Measurements from ENCODE around the gene ELOF1. TPM values are rescaled to one million over a fixed set of nuclear protein-coding genes. Genes with fewer than 3 reads are reported as not detected.

The ELOF1 gene
- total RNA-seq, 3 donors from 2014 or later, result 82.5 to 91.6 (median 86.4) TPM

Other genes with a start within 250 kb of the ELOF1 start
- gene RAB3D, start 219.6 kb downstream of the ELOF1 start, total RNA-seq, result 1 to 10 TPM; 4.0 to 4.5 (median 4.3) TPM
- gene TMEM205, start 213.0 kb downstream of the ELOF1 start, total RNA-seq, result 10 to 100 TPM; 33.5 to 38.9 (median 33.7) TPM
- gene CCDC159, start 212.7 kb downstream of the ELOF1 start, total RNA-seq, result 10 to 100 TPM; 10.7 to 14.6 (median 11.0) TPM
- gene PLPPR2, start 203.8 kb downstream of the ELOF1 start, total RNA-seq, result 1 to 10 TPM; 2.4 to 4.1 (median 3.8) TPM
- 1 to 10 TPM; 2.0 to 3.1 (median 2.1) TPM for gene SWSAP1, start 184.6 kb downstream of the ELOF1 start, total RNA-seq
- gene EPOR, start 174.9 kb downstream of the ELOF1 start, total RNA-seq, result 1 to 10 TPM; 1.8 to 2.0 (median 1.8) TPM
- under 1 TPM in 2 of 3 donors, not detected in 1; 0.29 to 0.51 TPM for gene RGL3, start 139.9 kb downstream of the ELOF1 start, total RNA-seq
- under 1 TPM in 1 of 3 donors, not detected in 2; 0.11 TPM for gene ODAD3, start 124.1 kb downstream of the ELOF1 start, total RNA-seq
- 100 to 1,000 TPM; 273 to 327 (median 319) TPM for gene PRKCSH, start 123.6 kb downstream of the ELOF1 start, total RNA-seq
- under 1 TPM in 1 of 3 donors, not detected in 2; 0.19 TPM for gene ELAVL3, start 78.2 kb downstream of the ELOF1 start, total RNA-seq
- gene ZNF653, start 53.4 kb downstream of the ELOF1 start, total RNA-seq, result 10 to 100 TPM; 12.3 to 16.9 (median 13.9) TPM
- 10 to 100 TPM; 72.3 to 88.1 (median 81.9) TPM for gene ECSIT, start 30.1 kb downstream of the ELOF1 start, total RNA-seq
- gene CNN1, start 20.4 kb downstream of the ELOF1 start, total RNA-seq, result under 1 TPM in 1 of 3 donors, not detected in 2; 0.25 TPM
- 1 to 10 TPM; 2.4 to 2.9 (median 2.8) TPM for gene ACP5, start 18.4 kb upstream of the ELOF1 start, total RNA-seq
- 1 to 10 TPM; 2.6 to 3.5 (median 3.4) TPM for gene ZNF627, start 38.3 kb upstream of the ELOF1 start, total RNA-seq
- gene ZNF823, start 179.7 kb upstream of the ELOF1 start, total RNA-seq, result 1 to 10 TPM; 1.3 to 2.9 (median 1.3) TPM
- gene ZNF441, start 207.8 kb upstream of the ELOF1 start, total RNA-seq, result 1 to 10 TPM; 1.6 to 2.9 (median 1.7) TPM
- under 1 TPM; 0.13 to 0.33 (median 0.16) TPM for gene ZNF491, start 239.3 kb upstream of the ELOF1 start, total RNA-seq

Data from activated T-cell treated with anti-CD3 and anti-CD28 coated beads, Interleukin-2, amount 50 U/mL, for 4 hours (primary cell).